GM12878 (cell line): Measurements from ENCODE around the gene FABP1. TPM values are rescaled to one million over a fixed set of nuclear protein-coding genes. Genes with fewer than 3 reads are reported as not detected.

Experiments
- ATAC-seq: fragments of 200-7000 bp; cut with Tn5 transposase; 3 replicates; pipeline ENCODE4 v1.9.1; 2020; ENCODE audit warnings: mild to moderate bottlenecking, moderate library complexity
- BruUV-seq: library from RNA; stranded (reverse); fragments of 400-500 nt; replicated peaks from 2 replicates; lab custom pipeline; 2021; lab: Mats Ljungman, UMichigan
- CTCF ChIA-PET: fragments of 300-600 bp; sonication (Branson Sonifier 250); formaldehyde crosslinking; extraction: SDS; loops from one replicate; lab custom pipeline; 2021; ENCODE audit warnings: inconsistent platforms; lab: Yijun Ruan, JAX
- POLR2A ChIA-PET: fragments of 350-600 bp; formaldehyde crosslinking; extraction: SDS; loops from one replicate; lab custom pipeline; 2021; ENCODE audit warnings: inconsistent platforms; lab: Charles Lee
- RAD21 ChIA-PET: fragments of 300-600 bp; sonication (Branson Sonifier 250); formaldehyde crosslinking; loops from one replicate; lab custom pipeline; 2023; ENCODE audit warnings: antibody characterized with exemption; ENCODE audit not compliant: unreplicated experiment; lab: Charles Lee
- SMC1A ChIA-PET: fragments of 300-600 bp; sonication (Branson Sonifier 250); formaldehyde crosslinking; loops from one replicate; lab custom pipeline; 2023; ENCODE audit not compliant: unreplicated experiment, uncharacterized antibody; lab: Charles Lee
- DNase-seq: peaks from one replicate; pipeline ENCODE4 v3.0.0-alpha.2; 2011; ENCODE audit warnings: low read depth, low spot score
- FAIRE-seq: peaks from 3 replicates; lab custom pipeline; 2011; peaks lifted over from hg19 to GRCh38; lab: Jason Lieb, UNC
- H2AFZ ChIP-seq: 2 replicates; pipeline ENCODE4 v1.6.0; 2011; ENCODE audit warnings: low read depth, low read length, control low read depth; ENCODE audit not compliant: control insufficient read depth
- H3K27ac ChIP-seq: 2 replicates; pipeline ENCODE4 v1.5.1; 2011; ENCODE audit warnings: control low read depth; ENCODE audit not compliant: control insufficient read depth, insufficient read depth
- H3K27me3 ChIP-seq, 2 experiments: replicated peaks in 1 of 2; 2 replicates each; pipeline versions ENCODE4 v1.6.0 to v1.6.1; 2011; ENCODE audit warnings: low read length in 1 of 2; ENCODE audit not compliant: control insufficient read depth in 2 of 2, insufficient read depth in 2 of 2
- H3K36me3 ChIP-seq, 2 experiments: 2 replicates each; pipeline ENCODE4 v1.5.1; 2011; ENCODE audit warnings: low read length in 1 of 2; ENCODE audit not compliant: control insufficient read depth in 2 of 2, insufficient read depth in 2 of 2
- H3K4me1 ChIP-seq: 2 replicates; pipeline ENCODE4 v1.6.1; 2011; ENCODE audit warnings: mild to moderate bottlenecking, low read length, moderate library complexity, mixed read lengths; ENCODE audit not compliant: control insufficient read depth, insufficient read depth
- H3K4me2 ChIP-seq: 2 replicates; pipeline ENCODE4 v1.6.0; 2011; ENCODE audit warnings: control low read depth; ENCODE audit not compliant: control insufficient read depth, insufficient read depth
- H3K4me3 ChIP-seq: fragments of 200-600 bp; sonication (generic); 2 replicates; pipeline ENCODE4 v1.5.1; 2016
- H3K79me2 ChIP-seq: 2 replicates; pipeline ENCODE4 v1.6.0; 2011; ENCODE audit warnings: low read length; ENCODE audit not compliant: control insufficient read depth, insufficient read depth
- H3K9ac ChIP-seq: 2 replicates; pipeline ENCODE4 v1.8.0; 2011; ENCODE audit warnings: low read length, control low read depth, mixed read lengths; ENCODE audit not compliant: control insufficient read depth, insufficient read depth
- H3K9me3 ChIP-seq: replicated peaks from 3 replicates; pipeline ENCODE4 v1.5.1; 2011; ENCODE audit warnings: mild to moderate bottlenecking, low read length; ENCODE audit not compliant: control insufficient read depth, insufficient read depth
- H4K20me1 ChIP-seq: 2 replicates; pipeline ENCODE4 v1.6.0; 2011; ENCODE audit not compliant: control insufficient read depth, insufficient read depth
- BCL11A ChIP-seq: IDR thresholded peaks from 2 replicates; pipeline ENCODE4 v1.6.1; 2011; ENCODE audit warnings: low read depth, low read length
- CHD1 ChIP-seq: IDR thresholded peaks from 2 replicates; pipeline ENCODE4 v1.6.1; 2012; ENCODE audit warnings: low read depth, low read length, improper control_type of control experiment
- FOXK2 ChIP-seq: fragments of 450-650 bp; IDR thresholded peaks from 2 replicates; pipeline ENCODE4 v1.6.1; 2017; ENCODE audit warnings: mild to moderate bottlenecking, moderate library complexity
- GATAD2B ChIP-seq: fragments of 450-650 bp; conservative IDR thresholded peaks from 2 replicates; pipeline ENCODE4 v1.6.1; 2017; ENCODE audit warnings: low read depth, mild to moderate bottlenecking, moderate library complexity
- IKZF2 ChIP-seq, 2 experiments: fragments of 450-650 bp; IDR thresholded peaks; 2 replicates each; pipeline ENCODE4 v1.6.1; 2017; ENCODE audit warnings: mild to moderate bottlenecking in 2 of 2, moderate library complexity in 2 of 2
- KAT2A ChIP-seq: conservative IDR thresholded peaks from 2 replicates; pipeline ENCODE4 v1.6.1; 2011; ENCODE audit warnings: low read depth, low read length; ENCODE audit not compliant: control insufficient read depth
- MEF2B ChIP-seq: fragments of 450-650 bp; IDR thresholded peaks from 2 replicates; pipeline ENCODE4 v1.6.1; 2018; ENCODE audit warnings: mild to moderate bottlenecking, moderate library complexity; ENCODE audit not compliant: partially characterized antibody, poor library complexity, severe bottlenecking
- MTA3 ChIP-seq: IDR thresholded peaks from 2 replicates; pipeline ENCODE4 v1.6.1; 2012; ENCODE audit warnings: low read length, inconsistent platforms, borderline replicate concordance
- NFYB ChIP-seq: IDR thresholded peaks from 2 replicates; pipeline ENCODE4 v1.6.1; 2011; ENCODE audit warnings: low read depth, mild to moderate bottlenecking, low read length, improper control_type of control experiment, moderate library complexity; ENCODE audit not compliant: insufficient read depth
- NRF1 ChIP-seq: conservative IDR thresholded peaks from 2 replicates; pipeline ENCODE4 v1.6.1; 2011; ENCODE audit warnings: mild to moderate bottlenecking, low read depth, low read length, improper control_type of control experiment
- SIN3A ChIP-seq: IDR thresholded peaks from 2 replicates; pipeline ENCODE4 v1.6.1; 2012; ENCODE audit warnings: low read depth, low read length, improper control_type of control experiment
- SIX5 ChIP-seq: IDR thresholded peaks from 2 replicates; pipeline ENCODE4 v1.6.1; 2011; ENCODE audit warnings: mild to moderate bottlenecking, low read depth, low read length, moderate library complexity; ENCODE audit not compliant: severe bottlenecking
- ZNF274 ChIP-seq: IDR thresholded peaks from one replicate; pipeline ENCODE4 v1.8.0; 2011; ENCODE audit not compliant: insufficient read length, insufficient read depth
- WGBS: methylation state at CpG from one replicate; pipeline ENCODE4 v1.1.6; 2016; ENCODE audit warnings: low lambda C conversion rate; ENCODE audit not compliant: insufficient replicate concordance, insufficient coverage; ENCODE audit errors: missing lambda C conversion rate; 5-methylcytosine and 5-hydroxymethylcytosine counted together
- in situ Hi-C: fragments of 300-500 bp; cut with MboI; formaldehyde crosslinking; loops from 9 replicates; pipeline ENCODE4 v1.14.3; 2018; ENCODE audit warnings: mixed read lengths
- intact Hi-C: fragments of 100-400 bp; cut with micrococcal nuclease; formaldehyde crosslinking; loops from one replicate; pipeline ENCODE4 v1.14.2; 2022; ENCODE audit not compliant: unreplicated experiment
- polyA plus RNA-seq, 11 experiments: library from polyadenylated mRNA; depleted of rRNA in 4 of 11; unstranded in 6 of 11; stranded (reverse) in 5 of 11; fragments of >200 nt; fragmentation: Nextera tagmentation in 4 of 11; fragmentation: Illumina TruSeq in 1 of 11; extraction: Ambion mirVana in 4 of 11; extraction: Trizol in 1 of 11; gene quantifications; 1 replicate in 1 of 11; 2 replicates in 10 of 11; pipeline versions ENCODE4 v1.2.1 to v1.2.3, GENCODE V29; 2011 to 2016; ENCODE audit warnings: inconsistent platforms in 2 of 11, missing spikeins in 2 of 11, low read depth in 1 of 11
- total RNA-seq, 4 experiments: library from RNA; depleted of rRNA in 3 of 4; stranded (reverse); fragments of >200 nt in 3 of 4; fragmentation: Illumina TruSeq in 1 of 4; extraction: Trizol in 1 of 4; gene quantifications; 2 replicates each; pipeline versions ENCODE4 v1.2.1 to v1.2.3, GENCODE V29; 2013 to 2021
- TF ChIP-seq, protein P1 (sequence below): fragments of 450-650 bp; IDR thresholded peaks from 2 replicates; pipeline ENCODE4 v1.6.1; 2017; ENCODE audit warnings: antibody characterized with exemption, mild to moderate bottlenecking, moderate library complexity

The FABP1 gene
- total and polyA plus RNA-seq, 10 of the 15 experiments (the other 5 are each of a cell fraction or from before 2014, with no cell fraction given), result not detected

DNA sequence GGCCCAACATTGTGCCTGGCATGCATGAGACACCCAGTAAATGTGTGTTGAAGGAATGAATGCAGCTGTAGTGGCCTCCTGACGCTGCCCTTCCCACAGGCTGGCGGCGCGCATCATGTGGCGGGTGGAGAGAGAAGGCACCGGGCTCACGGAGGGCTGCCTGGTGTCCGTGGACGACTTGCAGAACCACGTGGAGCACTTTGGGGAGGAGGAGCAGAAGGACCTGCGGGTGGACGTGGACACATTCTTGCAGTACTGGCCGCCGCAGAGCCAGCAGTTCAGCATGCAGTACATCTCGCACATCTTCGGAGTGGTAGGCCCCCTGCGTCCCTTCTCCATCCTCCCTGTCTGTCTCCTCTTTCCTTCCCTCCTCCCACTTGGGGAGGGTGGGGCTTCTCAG lies 40.1 kb downstream of the FABP1 start:
- ATAC-seq (no peak), FAIRE-seq (no peak)
- BruUV-seq, result no TSS peak

More for the DNA sequence above, 40.1 kb downstream of the FABP1 start:
- H4K20me1 ChIP-seq, result no peaks in the 10 kb centered on the region
- no peaks in the 10 kb centered on the region; a peak in 1 of 4 replicates for H3K27me3 ChIP-seq
- no peak for DNase-seq
- no peak overlapping the region for H3K27ac ChIP-seq
- intact Hi-C loops (no loop called here), in situ Hi-C loops (no loop called here)
- H3K4me3 ChIP-seq, result no peak overlapping the region
- RAD21 ChIA-PET, result no interaction called here
- H2AFZ ChIP-seq, result no peak overlapping the region
- POLR2A ChIA-PET, result no interaction called here
- no peaks in the 10 kb centered on the region for H3K9me3 ChIP-seq
- WGBS, result 63% methylated on average over 17 of the region's 17 CpGs
- H3K4me1 ChIP-seq, result no peaks in the 10 kb centered on the region
- no peak overlapping the region for H3K4me2 ChIP-seq
- no peaks in the 10 kb centered on the region for H3K79me2 ChIP-seq
- SMC1A ChIA-PET, result no interaction called here
- CTCF ChIA-PET, result no interaction called here
- no peak overlapping the region for H3K9ac ChIP-seq
- TF ChIP-seq NFYB (no peak), GATAD2B (no peak), BCL11A (no peak), ZNF274 (no peak), SIN3A (no peak), NRF1 (no peak), SIX5 (no peak), CHD1 (no peak), FOXK2 (no peak), MTA3 (no peak), IKZF2 (IDR thresholded peaks at IDR 0.05) (no peak), KAT2A (no peak), MEF2B (no peak)
- TF ChIP-seq, protein P1, sequence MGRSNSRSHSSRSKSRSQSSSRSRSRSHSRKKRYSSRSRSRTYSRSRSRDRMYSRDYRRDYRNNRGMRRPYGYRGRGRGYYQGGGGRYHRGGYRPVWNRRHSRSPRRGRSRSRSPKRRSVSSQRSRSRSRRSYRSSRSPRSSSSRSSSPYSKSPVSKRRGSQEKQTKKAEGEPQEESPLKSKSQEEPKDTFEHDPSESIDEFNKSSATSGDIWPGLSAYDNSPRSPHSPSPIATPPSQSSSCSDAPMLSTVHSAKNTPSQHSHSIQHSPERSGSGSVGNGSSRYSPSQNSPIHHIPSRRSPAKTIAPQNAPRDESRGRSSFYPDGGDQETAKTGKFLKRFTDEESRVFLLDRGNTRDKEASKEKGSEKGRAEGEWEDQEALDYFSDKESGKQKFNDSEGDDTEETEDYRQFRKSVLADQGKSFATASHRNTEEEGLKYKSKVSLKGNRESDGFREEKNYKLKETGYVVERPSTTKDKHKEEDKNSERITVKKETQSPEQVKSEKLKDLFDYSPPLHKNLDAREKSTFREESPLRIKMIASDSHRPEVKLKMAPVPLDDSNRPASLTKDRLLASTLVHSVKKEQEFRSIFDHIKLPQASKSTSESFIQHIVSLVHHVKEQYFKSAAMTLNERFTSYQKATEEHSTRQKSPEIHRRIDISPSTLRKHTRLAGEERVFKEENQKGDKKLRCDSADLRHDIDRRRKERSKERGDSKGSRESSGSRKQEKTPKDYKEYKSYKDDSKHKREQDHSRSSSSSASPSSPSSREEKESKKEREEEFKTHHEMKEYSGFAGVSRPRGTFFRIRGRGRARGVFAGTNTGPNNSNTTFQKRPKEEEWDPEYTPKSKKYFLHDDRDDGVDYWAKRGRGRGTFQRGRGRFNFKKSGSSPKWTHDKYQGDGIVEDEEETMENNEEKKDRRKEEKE, result no peak
- H3K36me3 ChIP-seq, result no peaks in the 10 kb centered on the region
